ENCODE data around the gene ABTB2. TPM values are rescaled to one million over a fixed set of nuclear protein-coding genes. Genes with fewer than 3 reads are reported as not detected.

The ABTB2 gene
- total and polyA plus RNA-seq, 2 experiments from 2014 or later = 8.7 to 9.9 TPM

DNA sequence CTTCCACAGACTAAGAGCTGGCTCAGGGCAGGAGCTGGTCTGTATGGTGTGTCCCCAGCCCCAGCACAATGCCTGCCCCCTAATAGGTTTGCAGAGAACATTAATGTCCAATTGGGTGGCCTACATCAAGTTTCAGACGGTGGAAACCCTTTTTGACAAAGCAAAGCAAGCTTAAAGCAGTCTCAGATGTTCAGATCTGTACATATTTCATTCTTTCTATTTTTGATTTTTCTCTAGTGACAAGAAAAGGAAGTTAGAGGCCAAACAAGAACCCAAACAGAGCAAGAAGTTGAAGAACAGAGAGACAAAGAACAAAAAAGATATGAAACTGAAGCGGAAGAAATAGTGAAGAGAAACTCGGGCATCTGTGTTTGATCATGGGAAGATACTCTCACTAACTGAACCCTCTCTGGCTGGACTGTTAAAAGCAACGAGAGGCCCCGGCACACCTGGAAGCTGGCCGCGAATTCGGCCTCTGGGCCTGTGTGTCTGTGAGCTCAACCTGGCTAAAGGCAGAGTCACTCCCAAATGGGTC is 211.9 kb downstream of the ABTB2 start:
- Histone ChIP-seq H3K9me3 (ENCODE audit: low read depth) (no peaks in the 10 kb centered on the region), H3K36me3 (ENCODE audit: low read depth) (peaks cover 24% of the 10 kb centered on the region), H3K4me1 (ENCODE audit: insufficient read depth) (peaks cover 8% of the 10 kb centered on the region), H3K4me2 (ENCODE audit: unreplicated experiment) (no peak overlapping the region), H3K27ac (no peak overlapping the region), H3K27me3 (replicated peaks; ENCODE audit: insufficient read depth) (no peaks in the 10 kb centered on the region), H3K4me3 (no peak overlapping the region), H3K9ac (no peak overlapping the region), H3K79me2 (ENCODE audit: insufficient read depth) (no peaks in the 10 kb centered on the region), H3K9me2 (ENCODE audit: insufficient read depth) (no peaks in the 10 kb centered on the region), H4K20me1 (ENCODE audit: insufficient read depth) (no peaks in the 10 kb centered on the region), H3F3A (ENCODE audit: insufficient read depth) (no peaks in the 10 kb centered on the region), H2AFZ (no peak overlapping the region)
- 75 to 76% methylated on average over 8 of the region's 8 CpGs for WGBS, 2 experiments (ENCODE audit: low coverage in 1 of 2, low lambda C conversion rate in 2 of 2, missing lambda C conversion rate in 2 of 2)
- no peak for TF ChIP-seq EZH2phosphoT487 (IDR thresholded peaks at IDR 0.05; ENCODE audit: insufficient read depth, low read depth)
- TF ChIP-seq EZH2 (IDR thresholded peaks at IDR 0.05; ENCODE audit: insufficient read depth, poor library complexity, severe bottlenecking) = no peak
- in situ Hi-C loops (cut with MboI) = no loop called here
- no peak for DNase-seq

DNA sequence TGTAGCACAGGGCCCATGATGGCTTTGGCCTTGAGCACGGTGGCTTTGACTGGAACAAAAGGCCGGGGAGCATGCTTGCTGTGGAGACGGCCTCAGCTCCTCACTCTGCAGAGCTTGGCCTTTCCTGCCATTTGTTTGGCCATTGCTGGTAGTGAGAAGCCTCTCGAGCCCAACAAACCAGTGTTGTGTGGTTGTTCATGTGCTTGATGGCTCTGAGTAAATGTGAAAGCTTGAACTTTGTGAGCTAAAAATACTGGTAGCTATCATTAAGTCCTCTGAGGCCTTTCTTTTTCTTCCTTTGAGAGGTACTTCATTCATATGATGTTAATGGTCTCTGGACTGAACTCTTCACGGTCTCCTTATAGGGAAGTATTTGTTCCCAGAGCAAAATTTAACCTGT is 212.7 kb downstream of the ABTB2 start:
- Histone ChIP-seq H4K20me1 (ENCODE audit: insufficient read depth) (no peaks in the 10 kb centered on the region), H3K27ac (no peak overlapping the region), H3K9ac (no peak overlapping the region), H3F3A (ENCODE audit: insufficient read depth) (no peaks in the 10 kb centered on the region), H3K36me3 (ENCODE audit: low read depth) (peaks cover 24% of the 10 kb centered on the region), H3K27me3 (replicated peaks; ENCODE audit: insufficient read depth) (no peaks in the 10 kb centered on the region), H3K9me3 (ENCODE audit: low read depth) (no peaks in the 10 kb centered on the region), H3K79me2 (ENCODE audit: insufficient read depth) (no peaks in the 10 kb centered on the region), H3K4me3 (no peak overlapping the region), H3K9me2 (ENCODE audit: insufficient read depth) (no peaks in the 10 kb centered on the region), H3K4me2 (ENCODE audit: unreplicated experiment) (no peak overlapping the region), H2AFZ (no peak overlapping the region), H3K4me1 (ENCODE audit: insufficient read depth) (no peaks in the 10 kb centered on the region)
- in situ Hi-C loops (cut with MboI) = no loop called here
- WGBS, 2 experiments (ENCODE audit: low coverage in 1 of 2, low lambda C conversion rate in 2 of 2, missing lambda C conversion rate in 2 of 2) = 94% methylated on average over 5 of the region's 5 CpGs
- no peak for DNase-seq
- no peak for TF ChIP-seq EZH2 (IDR thresholded peaks at IDR 0.05; ENCODE audit: insufficient read depth, poor library complexity, severe bottlenecking)
- no peak for TF ChIP-seq EZH2phosphoT487 (IDR thresholded peaks at IDR 0.05; ENCODE audit: insufficient read depth, low read depth)

DNA sequence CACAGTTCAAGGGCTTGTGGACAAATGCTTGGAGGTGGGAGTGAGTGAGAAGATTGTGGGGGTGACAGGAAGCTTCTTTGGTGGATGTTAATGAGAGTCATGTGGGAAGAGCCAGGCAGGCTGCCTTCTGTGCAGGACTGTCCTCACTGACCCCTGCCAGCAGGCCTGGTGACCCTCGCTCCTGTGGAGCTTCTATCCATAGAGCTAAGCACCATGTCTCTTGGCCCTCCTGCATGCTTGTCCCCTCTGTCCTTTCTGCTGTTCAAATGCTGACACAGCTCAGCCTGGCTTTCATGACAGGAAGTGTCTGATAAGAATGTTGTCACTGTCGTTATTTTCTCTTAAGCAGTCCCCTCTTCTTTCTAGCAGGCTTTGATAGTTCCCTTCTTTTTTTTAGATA is 214.8 kb downstream of the ABTB2 start:
- no peak overlapping the region for H3K9ac ChIP-seq
- no peaks in the 10 kb centered on the region for H3K79me2 ChIP-seq (ENCODE audit: insufficient read depth)
- H3K36me3 ChIP-seq (ENCODE audit: low read depth) = peaks cover 24% of the 10 kb centered on the region
- H3F3A ChIP-seq (ENCODE audit: insufficient read depth) = no peaks in the 10 kb centered on the region
- no peaks in the 10 kb centered on the region for H3K9me2 ChIP-seq (ENCODE audit: insufficient read depth)
- H3K9me3 ChIP-seq (ENCODE audit: low read depth) = no peaks in the 10 kb centered on the region
- no peak overlapping the region for H2AFZ ChIP-seq
- no peaks in the 10 kb centered on the region for H3K4me1 ChIP-seq (ENCODE audit: insufficient read depth)
- H3K4me2 ChIP-seq (ENCODE audit: unreplicated experiment) = no peak overlapping the region
- no peaks in the 10 kb centered on the region for H4K20me1 ChIP-seq (ENCODE audit: insufficient read depth)
- 99 to 100% methylated on average over 2 of the region's 2 CpGs for WGBS, 2 experiments (ENCODE audit: low coverage in 1 of 2, low lambda C conversion rate in 2 of 2, missing lambda C conversion rate in 2 of 2)
- H3K27me3 ChIP-seq (replicated peaks; ENCODE audit: insufficient read depth) = no peaks in the 10 kb centered on the region
- H3K4me3 ChIP-seq = no peak overlapping the region
- DNase-seq = no peak
- in situ Hi-C loops (cut with MboI) = no loop called here
- no peak overlapping the region for H3K27ac ChIP-seq
- TF ChIP-seq EZH2 (IDR thresholded peaks at IDR 0.05; ENCODE audit: insufficient read depth, poor library complexity, severe bottlenecking) (no peak), EZH2phosphoT487 (IDR thresholded peaks at IDR 0.05; ENCODE audit: insufficient read depth, low read depth) (no peak)

DNA sequence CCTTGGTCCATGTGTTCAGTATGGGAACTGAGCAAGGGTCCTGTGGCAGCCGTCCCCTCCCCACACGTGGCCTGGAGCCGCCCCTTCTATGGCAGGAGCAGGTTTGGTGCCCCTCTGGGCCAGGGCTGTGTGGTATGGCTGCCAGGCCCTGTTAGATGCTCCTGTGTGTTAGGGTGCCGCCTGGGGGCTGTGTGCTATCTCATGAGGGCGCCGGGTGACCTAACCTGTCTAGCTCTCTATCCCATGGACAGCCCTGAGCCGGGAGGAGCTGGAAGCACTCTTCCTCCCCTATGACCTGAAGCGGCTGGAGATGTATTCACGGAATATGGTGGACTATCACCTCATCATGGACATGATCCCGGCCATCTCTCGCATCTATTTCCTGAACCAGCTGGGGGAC is 217.7 kb downstream of the ABTB2 start:
- no peak for TF ChIP-seq EZH2 (IDR thresholded peaks at IDR 0.05; ENCODE audit: insufficient read depth, poor library complexity, severe bottlenecking)
- Histone ChIP-seq H3K4me1 (ENCODE audit: insufficient read depth) (no peaks in the 10 kb centered on the region), H3K36me3 (ENCODE audit: low read depth) (peaks cover 41% of the 10 kb centered on the region), H3K79me2 (ENCODE audit: insufficient read depth) (no peaks in the 10 kb centered on the region), H4K20me1 (ENCODE audit: insufficient read depth) (no peaks in the 10 kb centered on the region), H3K4me2 (ENCODE audit: unreplicated experiment) (no peak overlapping the region), H3K9ac (no peak overlapping the region), H3F3A (ENCODE audit: insufficient read depth) (no peaks in the 10 kb centered on the region), H3K9me3 (ENCODE audit: low read depth) (no peaks in the 10 kb centered on the region), H3K27me3 (replicated peaks; ENCODE audit: insufficient read depth) (no peaks in the 10 kb centered on the region), H3K9me2 (ENCODE audit: insufficient read depth) (no peaks in the 10 kb centered on the region), H3K4me3 (no peak overlapping the region), H3K27ac (no peak overlapping the region), H2AFZ (no peak overlapping the region)
- in situ Hi-C loops (cut with MboI) = no loop called here
- WGBS, 2 experiments (ENCODE audit: low coverage in 1 of 2, low lambda C conversion rate in 2 of 2, missing lambda C conversion rate in 2 of 2) = 96% methylated on average over 11 of the region's 11 CpGs
- no peak for DNase-seq

DNA sequence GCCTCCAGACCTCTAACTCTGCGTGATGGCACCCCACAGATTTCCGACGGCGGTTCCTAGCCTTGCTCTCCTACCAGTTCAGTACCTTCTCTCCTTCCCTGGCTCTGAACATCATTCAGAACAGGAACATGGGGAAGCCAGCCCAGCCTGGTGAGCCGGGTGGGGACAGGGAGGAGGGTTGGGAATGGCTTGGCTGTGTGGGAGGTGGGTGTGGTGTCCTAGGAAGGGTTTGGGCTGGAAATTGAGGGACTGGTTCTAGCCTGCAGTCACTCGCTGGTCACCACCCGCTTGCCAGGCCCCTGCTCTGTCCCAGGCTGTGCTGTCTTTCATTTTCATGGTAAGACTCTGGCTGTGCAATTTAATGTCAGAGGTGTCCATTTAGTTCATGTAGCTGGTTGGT is 218.5 kb downstream of the ABTB2 start:
- TF ChIP-seq EZH2 (IDR thresholded peaks at IDR 0.05; ENCODE audit: insufficient read depth, poor library complexity, severe bottlenecking) (no peak), EZH2phosphoT487 (IDR thresholded peaks at IDR 0.05; ENCODE audit: insufficient read depth, low read depth) (no peak)
- no peak overlapping the region for H3K4me2 ChIP-seq (ENCODE audit: unreplicated experiment)
- H3K9ac ChIP-seq = no peak overlapping the region
- H3K9me2 ChIP-seq (ENCODE audit: insufficient read depth) = no peaks in the 10 kb centered on the region
- no peak overlapping the region for H3K27ac ChIP-seq
- H4K20me1 ChIP-seq (ENCODE audit: insufficient read depth) = no peaks in the 10 kb centered on the region
- no peaks in the 10 kb centered on the region for H3F3A ChIP-seq (ENCODE audit: insufficient read depth)
- in situ Hi-C loops (cut with MboI) = no loop called here
- no peak overlapping the region for H3K4me3 ChIP-seq
- no peaks in the 10 kb centered on the region for H3K27me3 ChIP-seq (replicated peaks; ENCODE audit: insufficient read depth)
- H3K36me3 ChIP-seq (ENCODE audit: low read depth) = peaks cover 37% of the 10 kb centered on the region
- WGBS, 2 experiments (ENCODE audit: low coverage in 1 of 2, low lambda C conversion rate in 2 of 2, missing lambda C conversion rate in 2 of 2) = 68 to 69% methylated on average over 7 of the region's 7 CpGs
- DNase-seq = no peak
- no peaks in the 10 kb centered on the region for H3K9me3 ChIP-seq (ENCODE audit: low read depth)
- H3K4me1 ChIP-seq (ENCODE audit: insufficient read depth) = no peaks in the 10 kb centered on the region
- no peak overlapping the region for H2AFZ ChIP-seq
- no peaks in the 10 kb centered on the region for H3K79me2 ChIP-seq (ENCODE audit: insufficient read depth)

Measured in GM23248 (cell line).